IMR-90 (cell line): ENCODE results near the gene TNFSF9.

Experiments used
- CEBPB ChIP-seq: IDR thresholded peaks from 2 replicates; pipeline ENCODE4 v1.6.1; 2012; ENCODE audit warnings: low read depth, low read length, improper control_type of control experiment
- TF ChIP-seq, protein P1 (sequence below): conservative IDR thresholded peaks from 2 replicates; pipeline ENCODE4 v1.5.1; 2012; ENCODE audit warnings: mild to moderate bottlenecking, low read depth, low read length, improper control_type of control experiment

DNA sequence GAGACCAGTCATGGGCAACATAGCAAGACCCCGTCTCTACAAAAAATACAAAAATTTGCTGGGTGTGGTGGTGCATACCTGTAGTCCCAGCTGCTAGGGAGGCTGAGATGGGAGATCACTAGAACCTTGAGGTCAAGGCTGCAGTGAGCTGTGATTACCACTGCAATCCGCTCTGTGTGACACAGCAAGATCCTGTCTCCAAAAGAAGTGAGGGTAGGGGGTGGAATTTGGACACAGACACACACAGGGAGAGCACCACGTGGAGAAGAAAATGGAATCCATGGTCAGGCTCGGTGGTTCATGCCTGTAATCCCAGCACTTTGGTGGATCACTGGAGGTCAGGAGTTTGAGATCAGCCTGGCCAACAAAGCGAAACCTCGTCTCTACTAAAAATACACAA, 8.7 kb downstream of the TNFSF9 start:
- no peak for TF ChIP-seq CEBPB
- TF ChIP-seq, protein P1, sequence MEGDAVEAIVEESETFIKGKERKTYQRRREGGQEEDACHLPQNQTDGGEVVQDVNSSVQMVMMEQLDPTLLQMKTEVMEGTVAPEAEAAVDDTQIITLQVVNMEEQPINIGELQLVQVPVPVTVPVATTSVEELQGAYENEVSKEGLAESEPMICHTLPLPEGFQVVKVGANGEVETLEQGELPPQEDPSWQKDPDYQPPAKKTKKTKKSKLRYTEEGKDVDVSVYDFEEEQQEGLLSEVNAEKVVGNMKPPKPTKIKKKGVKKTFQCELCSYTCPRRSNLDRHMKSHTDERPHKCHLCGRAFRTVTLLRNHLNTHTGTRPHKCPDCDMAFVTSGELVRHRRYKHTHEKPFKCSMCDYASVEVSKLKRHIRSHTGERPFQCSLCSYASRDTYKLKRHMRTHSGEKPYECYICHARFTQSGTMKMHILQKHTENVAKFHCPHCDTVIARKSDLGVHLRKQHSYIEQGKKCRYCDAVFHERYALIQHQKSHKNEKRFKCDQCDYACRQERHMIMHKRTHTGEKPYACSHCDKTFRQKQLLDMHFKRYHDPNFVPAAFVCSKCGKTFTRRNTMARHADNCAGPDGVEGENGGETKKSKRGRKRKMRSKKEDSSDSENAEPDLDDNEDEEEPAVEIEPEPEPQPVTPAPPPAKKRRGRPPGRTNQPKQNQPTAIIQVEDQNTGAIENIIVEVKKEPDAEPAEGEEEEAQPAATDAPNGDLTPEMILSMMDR = no peak
